ENCODE results near the gene LRRC7.

GRCh38 chr1:69911301-69911801 is 343.6 kb downstream of the LRRC7 start:
- TF ChIP-seq CTCF (conservative IDR thresholded peaks at IDR 0.05; ENCODE audit: low read depth in 2 of 2): no peak
- TF ChIP-seq JUNB (IDR thresholded peaks at IDR 0.05; ENCODE audit: unreplicated experiment): no peak
